ENCODE data around the gene SCN4A.

SCN4A gene

GRCh38 chr17:63954402-63955063 is 18.2 kb downstream of the SCN4A start:
- DNase-seq = no peak

- no peak for DNase-seq
These were observed 21.5 kb downstream of the SCN4A start for GRCh38 chr17:63950940-63951907.

GRCh38 chr17:63949576-63950250 is 23.0 kb downstream of the SCN4A start:
- no peak for DNase-seq

- DNase-seq = no peak
These were observed 24.2 kb downstream of the SCN4A start for GRCh38 chr17:63948521-63948920.

GRCh38 chr17:63947711-63948330 is 24.9 kb downstream of the SCN4A start:
- DNase-seq = no peak

DNA sequence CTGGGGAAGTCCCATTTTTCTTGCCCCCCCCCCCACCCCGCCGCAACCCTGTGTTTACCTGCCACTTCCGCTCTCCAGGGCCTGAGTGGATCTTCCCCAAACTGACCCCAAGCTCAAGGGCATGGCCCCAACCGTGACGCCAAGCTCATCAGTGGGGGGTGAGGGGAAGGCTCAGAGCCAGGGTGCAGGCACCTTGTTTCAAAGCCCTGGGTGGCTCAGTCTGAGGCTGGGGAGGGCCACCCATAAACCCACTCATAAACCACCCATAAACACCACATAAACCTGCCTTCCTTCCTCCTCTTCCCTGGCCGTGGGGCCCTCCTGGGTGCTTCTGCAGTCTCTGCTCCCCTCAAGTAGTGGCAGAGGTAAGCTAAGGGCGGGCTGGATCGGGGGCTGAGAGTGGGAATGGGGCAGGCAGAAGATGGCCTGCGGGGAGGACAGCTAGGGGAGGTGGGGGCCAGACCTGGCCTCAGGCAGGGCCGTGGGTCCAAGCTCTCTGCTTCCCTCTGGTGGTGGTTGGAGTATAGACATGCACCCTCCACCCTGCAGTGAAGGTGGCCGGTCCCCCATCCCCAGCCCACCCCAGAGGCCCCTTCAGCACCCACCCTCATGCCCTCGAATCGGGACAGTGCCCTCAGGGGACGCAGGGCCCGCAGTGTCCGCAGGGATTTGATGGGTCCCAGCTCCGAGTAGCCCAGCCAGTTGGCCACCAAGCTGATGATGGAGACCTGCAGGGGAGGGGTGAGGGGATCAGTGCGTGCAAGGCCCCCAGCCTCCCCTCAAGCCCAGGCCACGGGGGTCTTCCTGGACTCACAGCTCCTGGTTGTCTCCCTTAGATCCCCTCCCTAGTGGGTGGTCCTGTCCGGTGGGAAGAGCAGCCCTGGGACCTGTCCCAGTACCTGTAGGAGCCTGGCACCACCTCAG is 26.0 kb downstream of the SCN4A start:
- peak; percentile 46 for DNase-seq

GRCh38 chr17:63945784-63946439 is 26.8 kb downstream of the SCN4A start:
- DNase-seq = no peak

GRCh38 chr17:63944736-63945499 is 27.8 kb downstream of the SCN4A start:
- no peak for DNase-seq

- no peak for DNase-seq
These were observed 29.0 kb downstream of the SCN4A start for GRCh38 chr17:63943745-63944144.

GRCh38 chr17:63942309-63942985 is 30.3 kb downstream of the SCN4A start:
- no peak for DNase-seq

GRCh38 chr17:63941751-63942150 is 31.0 kb downstream of the SCN4A start:
- no peak for DNase-seq

GRCh38 chr17:63941162-63941561 is 31.6 kb downstream of the SCN4A start:
- no peak for DNase-seq

GRCh38 chr17:63940584-63940983 is 32.1 kb downstream of the SCN4A start:
- DNase-seq = no peak

- no peak for DNase-seq
These were observed 32.8 kb downstream of the SCN4A start for GRCh38 chr17:63939884-63940283.

DNA sequence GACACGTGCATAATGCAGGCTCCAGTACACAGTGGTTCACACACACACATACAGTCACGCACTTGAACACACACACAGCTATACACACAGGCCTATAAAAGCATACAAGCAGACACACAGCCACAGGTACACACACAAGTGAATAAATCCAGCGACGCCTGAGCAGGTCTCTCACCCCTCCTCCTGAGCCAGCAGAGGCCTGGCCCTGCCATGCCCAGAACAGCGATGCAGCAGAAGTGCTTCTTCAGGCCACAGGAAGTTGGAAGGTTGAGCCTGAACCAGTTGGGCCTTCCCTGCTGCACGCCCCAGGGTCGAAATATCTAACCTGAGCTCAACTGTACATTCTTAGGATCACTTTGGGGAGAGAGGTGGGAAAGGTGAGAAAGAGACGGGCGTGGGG is 33.3 kb downstream of the SCN4A start:
- DNase-seq = no peak

GRCh38 chr17:63937920-63938319 is 34.8 kb downstream of the SCN4A start:
- DNase-seq = no peak

DNA sequence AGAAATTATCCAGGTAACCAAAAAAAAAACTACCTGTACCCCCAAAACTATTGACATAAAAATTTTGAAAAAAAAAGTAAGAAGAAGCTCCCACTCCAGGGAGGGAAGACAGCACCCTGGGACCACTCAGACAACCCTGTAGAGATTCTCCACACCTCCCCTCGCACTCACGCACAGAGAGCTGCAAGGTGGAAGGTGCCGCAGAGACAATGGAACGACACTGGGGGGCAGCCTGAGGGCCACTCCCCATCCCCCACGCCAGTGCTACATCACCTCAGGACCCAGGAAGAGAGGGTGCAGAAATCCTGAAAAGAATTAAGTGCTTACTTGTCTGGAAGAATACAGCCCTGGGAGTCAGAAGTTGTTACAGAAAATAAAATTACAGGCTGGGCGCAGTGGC is 35.4 kb downstream of the SCN4A start:
- DNase-seq = no peak

DNA sequence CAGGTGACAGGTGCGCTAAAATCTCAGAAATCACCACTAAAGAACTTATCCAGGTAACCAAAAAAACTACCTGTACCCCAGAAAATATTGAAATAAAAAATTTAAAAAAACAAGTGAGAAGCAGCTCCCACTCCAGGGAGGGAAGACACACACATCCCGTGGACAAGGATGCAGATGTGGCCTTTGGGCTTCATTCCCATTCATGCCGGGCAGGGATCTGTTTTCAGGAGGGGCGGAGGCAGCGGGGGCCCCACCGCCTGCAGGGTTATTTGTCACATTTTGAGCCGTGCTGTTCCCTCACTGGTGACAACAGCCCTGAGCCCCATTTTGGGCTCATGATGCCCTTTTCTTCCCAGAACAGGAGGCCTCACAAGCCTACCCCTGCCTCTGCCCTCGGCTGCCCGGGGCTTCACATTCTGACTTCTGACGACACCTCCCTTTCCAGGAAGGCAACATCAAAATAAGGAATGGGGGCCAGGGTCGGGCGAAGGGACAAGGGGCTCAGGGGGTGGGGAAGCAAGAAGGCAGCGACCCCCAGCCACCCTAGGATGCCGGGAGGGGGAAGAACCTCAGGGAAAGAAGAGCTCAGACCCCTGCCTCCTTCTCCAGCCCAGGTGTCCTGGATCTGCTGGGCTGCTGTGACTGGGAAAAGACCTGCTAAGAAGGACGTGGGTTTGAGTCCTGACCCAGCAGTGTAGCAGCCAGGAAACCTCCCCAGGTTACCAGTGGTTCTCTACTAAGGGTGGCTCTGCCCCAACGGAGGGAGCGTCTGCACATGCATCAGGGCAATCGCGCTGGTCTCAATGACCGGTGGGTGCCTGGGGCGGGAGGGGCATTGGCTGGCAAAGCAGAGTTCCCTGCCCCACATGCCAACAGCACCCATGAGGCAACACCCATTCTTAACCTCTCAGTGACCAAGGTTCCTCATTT is 38.3 kb downstream of the SCN4A start:
- no peak for DNase-seq

DNA sequence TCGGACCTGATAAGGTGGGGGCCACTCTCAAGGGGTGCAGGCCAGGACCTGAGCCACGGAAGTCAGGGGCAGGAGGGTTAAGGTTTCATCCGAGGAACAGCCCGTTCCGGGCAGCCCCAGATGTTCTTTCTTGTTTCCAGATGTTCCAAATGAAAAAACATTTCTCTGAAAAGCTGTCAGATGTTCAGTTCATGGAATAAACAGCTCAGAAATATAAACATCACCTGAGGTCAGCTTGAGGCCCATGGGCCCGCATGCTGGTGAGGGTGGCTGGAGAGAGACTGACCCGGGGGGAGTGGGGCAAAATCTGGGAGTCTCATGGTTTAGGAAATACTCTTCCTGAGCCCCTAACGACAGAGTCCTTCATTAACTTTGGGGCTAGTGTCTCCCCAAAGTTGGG is 39.1 kb downstream of the SCN4A start:
- DNase-seq = no peak
